ENCODE data around the gene NTRK1.

NTRK1 gene

GRCh38 chr1:156908541-156908940, 47.9 kb downstream of the NTRK1 start:
- Histone ChIP-seq H3F3A (ENCODE audit: insufficient read depth, low read length) (no peaks in the 10 kb centered on the region), H3K27me3 (ENCODE audit: insufficient read depth, low read length) (no peaks in the 10 kb centered on the region), H3K9ac (ENCODE audit: low read length) (no peak overlapping the region), H2AFZ (ENCODE audit: low read length) (no peak overlapping the region), H4K20me1 (ENCODE audit: insufficient read depth, low read length) (no peaks in the 10 kb centered on the region), H3K4me3 (ENCODE audit: low read depth, low read length, poor library complexity, severe bottlenecking) (no peak overlapping the region), H3K9me3 (ENCODE audit: low read length) (no peaks in the 10 kb centered on the region), H3K79me2 (ENCODE audit: insufficient read depth, low read length) (no peaks in the 10 kb centered on the region), H3K4me2 (ENCODE audit: low read length) (no peak overlapping the region), H3K36me3 (ENCODE audit: insufficient read depth, low read length) (no peaks in the 10 kb centered on the region), H3K27ac (ENCODE audit: low read depth, low read length, poor library complexity, severe bottlenecking) (no peak overlapping the region), H3K4me1 (ENCODE audit: insufficient read depth, low read length, severe bottlenecking) (no peaks in the 10 kb centered on the region), H3K9me2 (ENCODE audit: low read depth, low read length) (no peaks in the 10 kb centered on the region)
- TF ChIP-seq EZH2 (IDR thresholded peaks at IDR 0.05; ENCODE audit: borderline replicate concordance, low read length), result no peak
- TF ChIP-seq, protein P1, sequence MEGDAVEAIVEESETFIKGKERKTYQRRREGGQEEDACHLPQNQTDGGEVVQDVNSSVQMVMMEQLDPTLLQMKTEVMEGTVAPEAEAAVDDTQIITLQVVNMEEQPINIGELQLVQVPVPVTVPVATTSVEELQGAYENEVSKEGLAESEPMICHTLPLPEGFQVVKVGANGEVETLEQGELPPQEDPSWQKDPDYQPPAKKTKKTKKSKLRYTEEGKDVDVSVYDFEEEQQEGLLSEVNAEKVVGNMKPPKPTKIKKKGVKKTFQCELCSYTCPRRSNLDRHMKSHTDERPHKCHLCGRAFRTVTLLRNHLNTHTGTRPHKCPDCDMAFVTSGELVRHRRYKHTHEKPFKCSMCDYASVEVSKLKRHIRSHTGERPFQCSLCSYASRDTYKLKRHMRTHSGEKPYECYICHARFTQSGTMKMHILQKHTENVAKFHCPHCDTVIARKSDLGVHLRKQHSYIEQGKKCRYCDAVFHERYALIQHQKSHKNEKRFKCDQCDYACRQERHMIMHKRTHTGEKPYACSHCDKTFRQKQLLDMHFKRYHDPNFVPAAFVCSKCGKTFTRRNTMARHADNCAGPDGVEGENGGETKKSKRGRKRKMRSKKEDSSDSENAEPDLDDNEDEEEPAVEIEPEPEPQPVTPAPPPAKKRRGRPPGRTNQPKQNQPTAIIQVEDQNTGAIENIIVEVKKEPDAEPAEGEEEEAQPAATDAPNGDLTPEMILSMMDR (IDR thresholded peaks at IDR 0.05; ENCODE audit: low read length), result no peak

- TF ChIP-seq, protein P1 (IDR thresholded peaks at IDR 0.05; ENCODE audit: low read length), result no peak
- TF ChIP-seq EZH2 (IDR thresholded peaks at IDR 0.05; ENCODE audit: borderline replicate concordance, low read length), result no peak
- no peak overlapping the region for H3K4me2 ChIP-seq (ENCODE audit: low read length)
- no peak overlapping the region for H3K9ac ChIP-seq (ENCODE audit: low read length)
- no peaks in the 10 kb centered on the region for H3K36me3 ChIP-seq (ENCODE audit: insufficient read depth, low read length)
- H3K27me3 ChIP-seq (ENCODE audit: insufficient read depth, low read length), result no peaks in the 10 kb centered on the region
- no peaks in the 10 kb centered on the region for H4K20me1 ChIP-seq (ENCODE audit: insufficient read depth, low read length)
- H3K4me1 ChIP-seq (ENCODE audit: insufficient read depth, low read length, severe bottlenecking), result no peaks in the 10 kb centered on the region
- H3K9me3 ChIP-seq (ENCODE audit: low read length), result no peaks in the 10 kb centered on the region
- H3F3A ChIP-seq (ENCODE audit: insufficient read depth, low read length), result no peaks in the 10 kb centered on the region
- no peak overlapping the region for H3K27ac ChIP-seq (ENCODE audit: low read depth, low read length, poor library complexity, severe bottlenecking)
- H3K9me2 ChIP-seq (ENCODE audit: low read depth, low read length), result no peaks in the 10 kb centered on the region
- H2AFZ ChIP-seq (ENCODE audit: low read length), result no peak overlapping the region
- no peak overlapping the region for H3K4me3 ChIP-seq (ENCODE audit: low read depth, low read length, poor library complexity, severe bottlenecking)
- H3K79me2 ChIP-seq (ENCODE audit: insufficient read depth, low read length), result no peaks in the 10 kb centered on the region
Measured at GRCh38 chr1:156908955-156909354, 48.3 kb downstream of the NTRK1 start.

DNA sequence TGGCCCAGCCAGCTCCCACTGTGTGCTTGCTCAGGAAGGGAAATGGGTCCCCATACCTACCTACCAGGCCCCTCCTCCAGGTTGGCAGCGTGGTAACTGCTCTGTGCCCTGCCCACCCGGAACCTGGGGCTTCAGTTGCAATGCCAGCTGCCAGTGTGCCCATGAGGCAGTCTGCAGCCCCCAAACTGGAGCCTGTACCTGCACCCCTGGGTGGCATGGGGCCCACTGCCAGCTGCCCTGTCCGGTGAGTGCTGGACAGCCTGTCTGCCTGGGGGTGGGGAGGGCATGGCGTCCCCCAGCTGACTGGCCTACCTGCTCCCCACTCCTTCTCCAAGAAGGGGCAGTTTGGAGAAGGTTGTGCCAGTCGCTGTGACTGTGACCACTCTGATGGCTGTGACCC, 49.0 kb downstream of the NTRK1 start:
- Histone ChIP-seq H3K27me3 (ENCODE audit: insufficient read depth, low read length) (no peaks in the 10 kb centered on the region), H2AFZ (ENCODE audit: low read length) (no peak overlapping the region), H4K20me1 (ENCODE audit: insufficient read depth, low read length) (no peaks in the 10 kb centered on the region), H3F3A (ENCODE audit: insufficient read depth, low read length) (no peaks in the 10 kb centered on the region), H3K4me2 (ENCODE audit: low read length) (no peak overlapping the region), H3K4me3 (ENCODE audit: low read depth, low read length, poor library complexity, severe bottlenecking) (no peak overlapping the region), H3K9me2 (ENCODE audit: low read depth, low read length) (no peaks in the 10 kb centered on the region), H3K9ac (ENCODE audit: low read length) (no peak overlapping the region), H3K27ac (ENCODE audit: low read depth, low read length, poor library complexity, severe bottlenecking) (no peak overlapping the region), H3K9me3 (ENCODE audit: low read length) (no peaks in the 10 kb centered on the region), H3K4me1 (ENCODE audit: insufficient read depth, low read length, severe bottlenecking) (no peaks in the 10 kb centered on the region), H3K79me2 (ENCODE audit: insufficient read depth, low read length) (no peaks in the 10 kb centered on the region), H3K36me3 (ENCODE audit: insufficient read depth, low read length) (no peaks in the 10 kb centered on the region)
- TF ChIP-seq, protein P1 (IDR thresholded peaks at IDR 0.05; ENCODE audit: low read length), result no peak
- no peak for TF ChIP-seq EZH2 (IDR thresholded peaks at IDR 0.05; ENCODE audit: borderline replicate concordance, low read length)
